HepG2 (cell line): ENCODE results near the gene LMOD2. TPM values are rescaled to one million over a fixed set of nuclear protein-coding genes. Genes with fewer than 3 reads are reported as not detected.

Experiments
- ATAC-seq: fragments of 200-7000 bp; cut with Tn5 transposase; 3 replicates; pipeline ENCODE4 v1.9.1; 2020; ENCODE audit warnings: mild to moderate bottlenecking, moderate library complexity
- BruUV-seq: library from RNA; stranded (reverse); fragments of 400-500 nt; replicated peaks from 2 replicates; lab custom pipeline; 2021; lab: Mats Ljungman, UMichigan
- CTCF ChIA-PET: fragments of 300-600 bp; formaldehyde crosslinking; extraction: SDS; loops from one replicate; lab custom pipeline; 2021; ENCODE audit warnings: low total read pairs, inconsistent platforms, low intra/inter-chr PET ratio; lab: Yijun Ruan, JAX
- POLR2A ChIA-PET: fragments of 350-600 bp; sonication (Branson Sonifier 250); formaldehyde crosslinking; loops from one replicate; lab custom pipeline; 2020; ENCODE audit warnings: antibody characterized with exemption, inconsistent platforms; lab: Yijun Ruan, JAX
- DNase-seq: peaks from one replicate; pipeline ENCODE4 v3.0.0-alpha.2; 2015; ENCODE audit warnings: low spot score
- FAIRE-seq: peaks from 3 replicates; lab custom pipeline; 2011; peaks lifted over from hg19 to GRCh38; lab: Jason Lieb, UNC
- H2AFZ ChIP-seq: one replicate; pipeline ENCODE4 v1.6.1; 2011; ENCODE audit warnings: low read length, inconsistent platforms
- H3K27ac ChIP-seq: fragments of 300-600 bp; 3 replicates; pipeline ENCODE4 v1.8.0; 2011; ENCODE audit warnings: mixed run types, mild to moderate bottlenecking, mixed read lengths, low read length, inconsistent platforms; ENCODE audit not compliant: insufficient read depth; ENCODE audit errors: extremely low read length
- H3K27me3 ChIP-seq, 2 experiments: fragments of 200-600 bp in 1 of 2; 2 replicates in 1 of 2; 3 replicates in 1 of 2; pipeline versions ENCODE4 v1.6.0 to v1.8.0; 2011; ENCODE audit warnings: low read length in 2 of 2, mild to moderate bottlenecking in 2 of 2, moderate library complexity in 2 of 2, inconsistent platforms in 1 of 2; ENCODE audit not compliant: insufficient read depth in 2 of 2, control insufficient read depth in 1 of 2
- H3K36me3 ChIP-seq, 2 experiments: fragments of 200-600 bp in 1 of 2; replicated peaks in 1 of 2; 2 replicates in 1 of 2; 3 replicates in 1 of 2; pipeline versions ENCODE4 v1.5.1 to v1.8.0; 2011; ENCODE audit warnings: low read length in 2 of 2, inconsistent platforms in 1 of 2; ENCODE audit not compliant: insufficient read depth in 2 of 2, control insufficient read depth in 1 of 2
- H3K4me1 ChIP-seq: 2 replicates; pipeline ENCODE4 v1.5.1; 2012; ENCODE audit warnings: low read length, inconsistent platforms; ENCODE audit not compliant: insufficient read depth
- H3K4me2 ChIP-seq: 2 replicates; pipeline ENCODE4 v1.6.0; 2011; ENCODE audit warnings: low read depth, low read length, inconsistent platforms
- H3K4me3 ChIP-seq, 3 experiments: fragments of 200-600 bp in 1 of 3; sonication (generic), shearing (Covaris generic) in 1 of 3; replicated peaks in 1 of 3; 2 replicates each; pipeline ENCODE4 v1.5.1; 2011 to 2016; ENCODE audit warnings: low read length in 3 of 3, inconsistent platforms in 2 of 3, low read depth in 2 of 3, mild to moderate bottlenecking in 2 of 3, control low read depth in 1 of 3, mixed read lengths in 1 of 3; ENCODE audit not compliant: insufficient read depth in 1 of 3
- H3K79me2 ChIP-seq: one replicate; pipeline ENCODE4 v1.6.1; 2011; ENCODE audit warnings: low read length, inconsistent platforms; ENCODE audit not compliant: insufficient read depth
- H3K9ac ChIP-seq: 2 replicates; pipeline ENCODE4 v1.6.0; 2011; ENCODE audit warnings: mild to moderate bottlenecking, low read depth, low read length, inconsistent platforms; ENCODE audit not compliant: insufficient read depth
- H3K9me3 ChIP-seq: 2 replicates; pipeline ENCODE4 v1.5.1; 2012; ENCODE audit warnings: mild to moderate bottlenecking, low read length
- H4K20me1 ChIP-seq: 2 replicates; pipeline ENCODE4 v1.6.0; 2011; ENCODE audit warnings: inconsistent platforms, mild to moderate bottlenecking, low read length, moderate library complexity; ENCODE audit not compliant: insufficient read depth
- BORCS8-MEF2B ChIP-seq: sonication (generic); formaldehyde crosslinking; IDR thresholded peaks from 2 replicates; pipeline ENCODE4 v1.8.0; 2022; ENCODE audit warnings: mild to moderate bottlenecking, missing genetic modification reagents
- CBX1 ChIP-seq: IDR thresholded peaks from one replicate; pipeline ENCODE4 v1.6.1; 2016; ENCODE audit warnings: antibody characterized with exemption, low read depth
- FOSL2 ChIP-seq: sonication (generic); formaldehyde crosslinking; IDR thresholded peaks from 2 replicates; pipeline ENCODE4 v1.4.0; 2020; ENCODE audit warnings: missing genetic modification reagents
- FOXA3 ChIP-seq: IDR thresholded peaks from 2 replicates; pipeline ENCODE4 v1.6.1; 2016; ENCODE audit warnings: missing genetic modification reagents, missing compliant biosample characterization
- FOXM1 ChIP-seq: sonication (generic); formaldehyde crosslinking; IDR thresholded peaks from 2 replicates; pipeline ENCODE4 v1.5.0; 2020; ENCODE audit warnings: missing genetic modification reagents
- HMGA1 ChIP-seq: sonication (generic); formaldehyde crosslinking; conservative IDR thresholded peaks from 2 replicates; pipeline ENCODE4 v1.4.0; 2020; ENCODE audit warnings: missing genetic modification reagents
- HOXA7 ChIP-seq: sonication (generic); formaldehyde crosslinking; IDR thresholded peaks from 2 replicates; pipeline ENCODE4 v1.8.1; 2022; ENCODE audit warnings: mild to moderate bottlenecking, missing genetic modification reagents, moderate library complexity
- KDM4B ChIP-seq: sonication (generic); formaldehyde crosslinking; IDR thresholded peaks from 2 replicates; pipeline ENCODE4 v1.4.0; 2020; ENCODE audit warnings: missing genetic modification reagents
- MED8 ChIP-seq: sonication (generic); formaldehyde crosslinking; IDR thresholded peaks from 2 replicates; pipeline ENCODE4 v1.8.1; 2023; ENCODE audit warnings: mild to moderate bottlenecking, missing genetic modification reagents; ENCODE audit not compliant: insufficient replicate concordance
- PAX8 ChIP-seq: sonication (generic); formaldehyde crosslinking; IDR thresholded peaks from 2 replicates; pipeline ENCODE4 v1.8.0; 2022; ENCODE audit warnings: mild to moderate bottlenecking, missing genetic modification reagents, borderline replicate concordance
- PITX1 ChIP-seq: sonication (generic); formaldehyde crosslinking; IDR thresholded peaks from 2 replicates; pipeline ENCODE4 v1.5.1; 2020; ENCODE audit warnings: mild to moderate bottlenecking, missing genetic modification reagents
- YEATS4 ChIP-seq: sonication (generic); formaldehyde crosslinking; IDR thresholded peaks from 2 replicates; pipeline ENCODE4 v1.4.0; 2020; ENCODE audit warnings: missing genetic modification reagents, borderline replicate concordance
- ZBTB8A ChIP-seq: sonication (generic); formaldehyde crosslinking; IDR thresholded peaks from 2 replicates; pipeline ENCODE4 v1.4.0; 2020; ENCODE audit warnings: mild to moderate bottlenecking, low read depth, missing genetic modification reagents, borderline replicate concordance
- ZNF138 ChIP-seq: sonication (generic); formaldehyde crosslinking; IDR thresholded peaks from 2 replicates; pipeline ENCODE4 v1.5.0; 2020; ENCODE audit warnings: mild to moderate bottlenecking, low read depth, missing genetic modification reagents
- WGBS: methylation state at CpG from one replicate; pipeline ENCODE4 v1.1.6; 2017; ENCODE audit warnings: low lambda C conversion rate; 5-methylcytosine and 5-hydroxymethylcytosine counted together
- in situ Hi-C: cut with HindIII; loops from 2 replicates; pipeline ENCODE4 v1.10.0; 2017; ENCODE audit warnings: low pct_unique_long_range_greater_than_20kb; ENCODE audit not compliant: extremely low pct_ligation_motif_present
- intact Hi-C: fragments of 100-400 bp; cut with micrococcal nuclease; formaldehyde crosslinking; loops from one replicate; pipeline ENCODE4 v1.10.0; 2022; ENCODE audit not compliant: unreplicated experiment
- polyA plus RNA-seq, 8 experiments: library from polyadenylated mRNA; depleted of rRNA in 3 of 8; stranded (reverse) in 7 of 8; unstranded in 1 of 8; fragments of >200 nt; fragmentation: Illumina TruSeq in 4 of 8; extraction: Trizol in 4 of 8; gene quantifications; 2 replicates each; pipeline versions ENCODE4 v1.2.1 to v1.2.3, GENCODE V29; 2011 to 2016; ENCODE audit warnings: low read depth in 4 of 8, missing spikeins in 1 of 8, mixed read lengths in 1 of 8; ENCODE audit not compliant: insufficient read depth in 1 of 8
- total RNA-seq, 5 experiments: library from RNA; depleted of rRNA; stranded (reverse); fragments of >200 nt; fragmentation: Illumina TruSeq; extraction: Trizol; gene quantifications; 2 replicates each; pipeline ENCODE4 v1.2.3, GENCODE V29; 2016; ENCODE audit warnings: low read depth in 1 of 5
- TF ChIP-seq, protein P1 (sequence below): sonication (generic); formaldehyde crosslinking; conservative IDR thresholded peaks from 2 replicates; pipeline ENCODE4 v1.4.0; 2020; ENCODE audit warnings: missing genetic modification reagents
- TF ChIP-seq, protein P2 (sequence below): sonication (generic); formaldehyde crosslinking; IDR thresholded peaks from 2 replicates; pipeline ENCODE4 v1.8.1; 2022; ENCODE audit warnings: mild to moderate bottlenecking, missing genetic modification reagents
- TF ChIP-seq, protein P3 (sequence below): sonication (generic); formaldehyde crosslinking; IDR thresholded peaks from 2 replicates; pipeline ENCODE4 v1.5.1; 2020; ENCODE audit warnings: missing genetic modification reagents, mild to moderate bottlenecking, borderline replicate concordance
- TF ChIP-seq, protein P4 (sequence below): sonication (generic); formaldehyde crosslinking; IDR thresholded peaks from 2 replicates; pipeline ENCODE4 v1.8.0; 2022; ENCODE audit warnings: missing genetic modification reagents, mild to moderate bottlenecking, inconsistent platforms, borderline replicate concordance

LMOD2 gene
- total and polyA plus RNA-seq, 2 of the 13 experiments (the other 11 are each of a cell fraction or from before 2014, with no cell fraction given), result not detected

DNA sequence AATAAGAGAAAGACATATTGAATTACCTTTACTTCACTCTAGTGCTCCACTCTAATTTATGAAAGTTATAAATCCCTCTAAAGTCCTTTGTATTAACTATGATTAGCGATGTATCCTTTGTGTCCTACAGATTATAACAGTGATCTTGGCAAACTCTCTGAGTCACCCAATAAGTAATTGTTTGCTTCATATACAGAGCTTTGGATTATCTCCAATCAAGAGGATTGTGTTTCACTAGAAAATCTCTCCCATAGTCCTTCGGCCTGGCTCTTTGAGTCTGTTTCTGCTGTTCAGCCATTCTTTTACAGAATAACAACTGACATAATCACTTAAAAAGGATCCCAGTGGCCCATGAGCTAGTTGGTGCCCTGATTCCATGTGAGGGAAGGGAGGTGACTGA lies 9.5 kb downstream of the LMOD2 start:
- Histone ChIP-seq H3K4me2 (no peak overlapping the region), H3K4me1 (no peaks in the 10 kb centered on the region), H3K9ac (no peak overlapping the region), H3K9me3 (no peaks in the 10 kb centered on the region), H3K36me3 (no peaks in the 10 kb centered on the region), H2AFZ (no peak overlapping the region)
- intact Hi-C loops (no loop called here), in situ Hi-C loops (no loop called here)
- FAIRE-seq (no peak), ATAC-seq (no peak), DNase-seq (no peak)
- POLR2A ChIA-PET, result no interaction called here
- TF ChIP-seq HMGA1 (CRISPR knock-in tag) (no peak), ZNF138 (CRISPR knock-in tag) (no peak), HOXA7 (CRISPR knock-in tag) (no peak), ZBTB8A (CRISPR knock-in tag) (no peak), BORCS8-MEF2B (CRISPR knock-in tag) (no peak), FOSL2 (CRISPR knock-in tag) (no peak), CBX1 (no peak), PAX8 (CRISPR knock-in tag) (no peak), MED8 (no peak), YEATS4 (CRISPR knock-in tag) (no peak), KDM4B (no peak), PITX1 (CRISPR knock-in tag) (no peak), FOXA3 (CRISPR knock-in tag) (no peak), FOXM1 (CRISPR knock-in tag) (no peak)
- TF ChIP-seq, protein P1, sequence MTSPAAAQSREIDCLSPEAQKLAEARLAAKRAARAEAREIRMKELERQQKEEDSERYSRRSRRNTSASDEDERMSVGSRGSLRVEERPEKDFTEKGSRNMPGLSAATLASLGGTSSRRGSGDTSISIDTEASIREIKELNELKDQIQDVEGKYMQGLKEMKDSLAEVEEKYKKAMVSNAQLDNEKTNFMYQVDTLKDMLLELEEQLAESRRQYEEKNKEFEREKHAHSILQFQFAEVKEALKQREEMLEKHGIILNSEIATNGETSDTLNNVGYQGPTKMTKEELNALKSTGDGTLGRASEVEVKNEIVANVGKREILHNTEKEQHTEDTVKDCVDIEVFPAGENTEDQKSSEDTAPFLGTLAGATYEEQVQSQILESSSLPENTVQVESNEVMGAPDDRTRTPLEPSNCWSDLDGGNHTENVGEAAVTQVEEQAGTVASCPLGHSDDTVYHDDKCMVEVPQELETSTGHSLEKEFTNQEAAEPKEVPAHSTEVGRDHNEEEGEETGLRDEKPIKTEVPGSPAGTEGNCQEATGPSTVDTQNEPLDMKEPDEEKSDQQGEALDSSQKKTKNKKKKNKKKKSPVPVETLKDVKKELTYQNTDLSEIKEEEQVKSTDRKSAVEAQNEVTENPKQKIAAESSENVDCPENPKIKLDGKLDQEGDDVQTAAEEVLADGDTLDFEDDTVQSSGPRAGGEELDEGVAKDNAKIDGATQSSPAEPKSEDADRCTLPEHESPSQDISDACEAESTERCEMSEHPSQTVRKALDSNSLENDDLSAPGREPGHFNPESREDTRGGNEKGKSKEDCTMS (CRISPR knock-in tag), result no peak
- TF ChIP-seq, protein P2, sequence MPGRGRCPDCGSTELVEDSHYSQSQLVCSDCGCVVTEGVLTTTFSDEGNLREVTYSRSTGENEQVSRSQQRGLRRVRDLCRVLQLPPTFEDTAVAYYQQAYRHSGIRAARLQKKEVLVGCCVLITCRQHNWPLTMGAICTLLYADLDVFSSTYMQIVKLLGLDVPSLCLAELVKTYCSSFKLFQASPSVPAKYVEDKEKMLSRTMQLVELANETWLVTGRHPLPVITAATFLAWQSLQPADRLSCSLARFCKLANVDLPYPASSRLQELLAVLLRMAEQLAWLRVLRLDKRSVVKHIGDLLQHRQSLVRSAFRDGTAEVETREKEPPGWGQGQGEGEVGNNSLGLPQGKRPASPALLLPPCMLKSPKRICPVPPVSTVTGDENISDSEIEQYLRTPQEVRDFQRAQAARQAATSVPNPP, result no peak
- TF ChIP-seq, protein P3, sequence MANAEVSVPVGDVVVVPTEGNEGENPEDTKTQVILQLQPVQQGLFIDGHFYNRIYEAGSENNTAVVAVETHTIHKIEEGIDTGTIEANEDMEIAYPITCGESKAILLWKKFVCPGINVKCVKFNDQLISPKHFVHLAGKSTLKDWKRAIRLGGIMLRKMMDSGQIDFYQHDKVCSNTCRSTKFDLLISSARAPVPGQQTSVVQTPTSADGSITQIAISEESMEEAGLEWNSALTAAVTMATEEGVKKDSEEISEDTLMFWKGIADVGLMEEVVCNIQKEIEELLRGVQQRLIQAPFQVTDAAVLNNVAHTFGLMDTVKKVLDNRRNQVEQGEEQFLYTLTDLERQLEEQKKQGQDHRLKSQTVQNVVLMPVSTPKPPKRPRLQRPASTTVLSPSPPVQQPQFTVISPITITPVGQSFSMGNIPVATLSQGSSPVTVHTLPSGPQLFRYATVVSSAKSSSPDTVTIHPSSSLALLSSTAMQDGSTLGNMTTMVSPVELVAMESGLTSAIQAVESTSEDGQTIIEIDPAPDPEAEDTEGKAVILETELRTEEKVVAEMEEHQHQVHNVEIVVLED (CRISPR knock-in tag), result no peak
- TF ChIP-seq, protein P4, sequence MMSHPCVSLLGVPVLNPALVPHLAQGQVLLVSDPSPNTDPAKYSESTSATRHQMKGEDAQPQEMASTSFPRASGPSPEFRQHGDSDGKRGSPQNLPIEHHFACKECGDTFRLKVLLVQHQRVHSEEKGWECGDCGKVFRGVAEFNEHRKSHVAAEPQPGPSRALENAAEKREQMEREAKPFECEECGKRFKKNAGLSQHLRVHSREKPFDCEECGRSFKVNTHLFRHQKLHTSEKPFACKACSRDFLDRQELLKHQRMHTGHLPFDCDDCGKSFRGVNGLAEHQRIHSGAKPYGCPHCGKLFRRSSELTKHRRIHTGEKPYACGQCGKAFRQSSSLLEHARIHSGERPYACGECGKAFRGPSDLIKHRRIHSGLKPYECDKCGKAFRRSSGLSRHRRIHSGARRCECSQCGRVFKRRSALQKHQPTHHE (CRISPR knock-in tag), result no peak
- TF ChIP-seq, all 625 proteins: peak for 0
- no peaks in the 10 kb centered on the region for H3K79me2 ChIP-seq
- H3K4me3 ChIP-seq, result no peak overlapping the region
- H4K20me1 ChIP-seq, result no peaks in the 10 kb centered on the region
- H3K27me3 ChIP-seq, result no peaks in the 10 kb centered on the region; a peak in 1 of 5 replicates
- no TSS peak for BruUV-seq
- CTCF ChIA-PET, result no interaction called here
- no peak overlapping the region for H3K27ac ChIP-seq
- whole genome bisulfite sequencing, result 39% methylated on average over 2 of the region's 2 CpGs
